Hepatocyte (in vitro differentiated cells): ENCODE results near the gene PTPRZ1. TPM values are rescaled to one million over a fixed set of nuclear protein-coding genes. Genes with fewer than 3 reads are reported as not detected.

Experiments
- DNase-seq: peaks from one replicate; pipeline ENCODE4 v3.0.0-alpha.2; 2016; ENCODE audit warnings: low spot score
- H2AFZ ChIP-seq: fragments of 200-600 bp; sonication (generic); 2 replicates; pipeline ENCODE4 v1.6.0; 2016; ENCODE audit warnings: antibody characterized with exemption, mild to moderate bottlenecking
- H3K27ac ChIP-seq: fragments of 200-600 bp; sonication (generic); 2 replicates; pipeline ENCODE4 v1.5.1; 2016; ENCODE audit warnings: mild to moderate bottlenecking
- H3K27me3 ChIP-seq: fragments of 200-600 bp; sonication (generic); 2 replicates; pipeline ENCODE4 v1.6.1; 2016
- H3K36me3 ChIP-seq: fragments of 200-600 bp; sonication (generic); replicated peaks from 2 replicates; pipeline ENCODE4 v1.5.1; 2016; ENCODE audit warnings: low read depth; ENCODE audit not compliant: insufficient read depth
- H3K4me1 ChIP-seq: fragments of 200-600 bp; sonication (generic); 2 replicates; pipeline ENCODE4 v1.5.1; 2016; ENCODE audit warnings: mild to moderate bottlenecking, moderate library complexity; ENCODE audit not compliant: insufficient read depth
- H3K4me2 ChIP-seq: fragments of 200-600 bp; sonication (generic); 2 replicates; pipeline ENCODE4 v1.6.0; 2016
- H3K4me3 ChIP-seq: fragments of 200-600 bp; sonication (generic); 2 replicates; pipeline ENCODE4 v1.5.1; 2016; ENCODE audit warnings: mild to moderate bottlenecking
- H3K79me2 ChIP-seq: fragments of 200-600 bp; sonication (generic); 2 replicates; pipeline ENCODE4 v1.6.0; 2017; ENCODE audit warnings: mild to moderate bottlenecking
- H3K9me2 ChIP-seq: fragments of 200-600 bp; sonication (generic); replicated peaks from 2 replicates; pipeline ENCODE4 v1.6.0; 2017; ENCODE audit warnings: mild to moderate bottlenecking; ENCODE audit not compliant: insufficient read depth
- H3K9me3 ChIP-seq: fragments of 200-600 bp; sonication (generic); 2 replicates; pipeline ENCODE4 v1.5.1; 2016; ENCODE audit warnings: low read depth, mild to moderate bottlenecking
- H4K20me1 ChIP-seq: fragments of 200-600 bp; sonication (generic); 2 replicates; pipeline ENCODE4 v1.6.0; 2016; ENCODE audit warnings: mild to moderate bottlenecking; ENCODE audit not compliant: insufficient read depth, poor library complexity, severe bottlenecking
- CTCF ChIP-seq: fragments of 200-600 bp; sonication (generic); IDR thresholded peaks from 2 replicates; pipeline ENCODE4 v1.5.1; 2016; ENCODE audit warnings: antibody characterized with exemption, mild to moderate bottlenecking; ENCODE audit not compliant: poor library complexity
- EZH2 ChIP-seq: fragments of 200-600 bp; sonication (generic); IDR thresholded peaks from 2 replicates; pipeline ENCODE4 v1.6.1; 2016; ENCODE audit warnings: antibody characterized with exemption, mild to moderate bottlenecking, borderline replicate concordance
- EZH2phosphoT487 ChIP-seq: fragments of 200-600 bp; sonication (generic); IDR thresholded peaks from one replicate; pipeline ENCODE4 v1.6.1; 2018; ENCODE audit warnings: antibody characterized with exemption, mild to moderate bottlenecking, low read depth, moderate library complexity; ENCODE audit not compliant: unreplicated experiment, severe bottlenecking
- WGBS: methylation state at CpG from one replicate; pipeline ENCODE4 v1.1.6; 2016; ENCODE audit warnings: low lambda C conversion rate; ENCODE audit errors: missing lambda C conversion rate; 5-methylcytosine and 5-hydroxymethylcytosine counted together
- polyA plus RNA-seq: library from polyadenylated mRNA; unstranded; fragments of >200 nt; fragmentation: Nextera tagmentation; extraction: Ambion mirVana; gene quantifications from 2 replicates; pipeline ENCODE4 v1.2.1, GENCODE V29; 2016
- total RNA-seq: library from RNA; depleted of rRNA; stranded (reverse); fragments of >200 nt; gene quantifications from 2 replicates; pipeline ENCODE4 v1.2.3, GENCODE V29; 2014

PTPRZ1 gene
- total and polyA plus RNA-seq, 2 experiments from 2014 or later: 0.41 to 5.0 TPM

GRCh38 chr7:121879544-121879943 lies 6.6 kb downstream of the PTPRZ1 start:
- WGBS: 42% methylated on average over 1 of the region's 1 CpG
- H3K27ac ChIP-seq: no peak overlapping the region

DNA sequence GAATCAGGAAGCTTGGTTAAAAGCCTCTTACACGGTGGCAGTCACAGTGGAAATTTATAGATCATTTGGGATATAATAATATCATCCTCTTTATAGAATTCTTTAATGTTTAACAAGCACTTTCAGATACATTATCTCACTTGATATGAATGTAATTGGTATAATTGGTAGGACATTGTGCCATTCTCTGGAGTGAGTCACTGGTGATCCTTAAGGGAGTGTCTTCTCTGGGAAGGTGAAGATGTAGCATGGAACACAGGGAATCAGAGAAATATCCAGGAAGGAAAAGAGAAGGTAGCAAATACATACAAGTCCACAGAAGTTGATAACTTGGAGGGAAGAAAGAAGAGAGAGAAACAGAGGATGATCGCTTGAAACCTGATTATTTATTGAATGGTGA lies 9.8 kb downstream of the PTPRZ1 start:
- Histone ChIP-seq H3K27ac (no peak overlapping the region), H2AFZ (no peak overlapping the region), H3K36me3 (no peaks in the 10 kb centered on the region), H3K9me3 (no peaks in the 10 kb centered on the region), H3K4me1 (no peaks in the 10 kb centered on the region), H3K9me2 (no peaks in the 10 kb centered on the region), H4K20me1 (no peaks in the 10 kb centered on the region), H3K27me3 (no peaks in the 10 kb centered on the region), H3K4me2 (no peak overlapping the region), H3K4me3 (no peak overlapping the region), H3K79me2 (no peaks in the 10 kb centered on the region)
- DNase-seq: no peak
- 79% methylated on average over 2 of the region's 2 CpGs for WGBS
- TF ChIP-seq CTCF: no peak
- TF ChIP-seq EZH2: no peak

More at GRCh38 chr7:121879544-121879943, 6.6 kb downstream of the PTPRZ1 start:
- Histone ChIP-seq H3K4me3 (no peak overlapping the region), H4K20me1 (no peaks in the 10 kb centered on the region), H3K9me3 (no peaks in the 10 kb centered on the region), H3K27me3 (peaks cover 30% of the 10 kb centered on the region), H3K9me2 (no peaks in the 10 kb centered on the region), H3K4me2 (no peak overlapping the region), H3K79me2 (no peaks in the 10 kb centered on the region), H2AFZ (no peak overlapping the region), H3K4me1 (no peaks in the 10 kb centered on the region), H3K36me3 (no peaks in the 10 kb centered on the region)
- DNase-seq: no peak
- TF ChIP-seq EZH2phosphoT487 (no peak), CTCF (no peak), EZH2 (no peak)

GRCh38 chr7:121885166-121885920 lies 12.4 kb downstream of the PTPRZ1 start:
- Histone ChIP-seq H3K9me3 (no peaks in the 10 kb centered on the region), H2AFZ (no peak overlapping the region), H3K36me3 (no peaks in the 10 kb centered on the region), H4K20me1 (no peaks in the 10 kb centered on the region), H3K4me2 (no peak overlapping the region), H3K27ac (no peak overlapping the region), H3K4me3 (no peak overlapping the region), H3K27me3 (no peaks in the 10 kb centered on the region), H3K79me2 (no peaks in the 10 kb centered on the region), H3K9me2 (no peaks in the 10 kb centered on the region), H3K4me1 (no peaks in the 10 kb centered on the region)
- 89% methylated on average over 4 of the region's 4 CpGs for WGBS
- DNase-seq: no peak
- TF ChIP-seq CTCF (no peak), EZH2phosphoT487 (no peak), EZH2 (no peak)
